Gastrocnemius medialis (tissue), 4 donors: ENCODE results near the gene ZNF425. TPM values are rescaled to one million over a fixed set of nuclear protein-coding genes. Genes with fewer than 3 reads are reported as not detected.
A peak's percentile ranks its signal among the peaks of the same experiment; 100 is the strongest.

Source experiments
- ATAC-seq, 2 donors: fragments of 150-250 bp; one replicate each; pipeline ENCODE4 v1.9.1; 2016
- DNase-seq, 2 donors: peaks; one replicate each; pipeline ENCODE4 v3.0.0-alpha.2; 2019
- H3K27ac ChIP-seq, 4 donors: fragments of 200-600 bp; sonication (generic); 1 replicate in 1 of 4; 2 replicates in 3 of 4; pipeline ENCODE4 v1.5.1; 2016 to 2018; ENCODE audit warnings: mild to moderate bottlenecking in 2 of 4, moderate library complexity in 1 of 4
- H3K27me3 ChIP-seq, 3 donors: fragments of 200-600 bp; sonication (generic) in 2 of 3; 1 replicate in 1 of 3; 2 replicates in 2 of 3; pipeline versions ENCODE4 v1.5.1 to v1.6.0; 2016 to 2019; ENCODE audit warnings: mild to moderate bottlenecking in 1 of 3, moderate library complexity in 1 of 3
- H3K36me3 ChIP-seq, 2 donors: fragments of 200-600 bp; sonication (generic) in 1 of 2; one replicate each; pipeline ENCODE4 v1.5.1; 2017 to 2018
- H3K4me1 ChIP-seq, 2 donors: fragments of 200-600 bp; sonication (generic) in 1 of 2; one replicate each; pipeline ENCODE4 v1.5.1; 2016 to 2017; ENCODE audit warnings: mild to moderate bottlenecking in 2 of 2
- H3K4me3 ChIP-seq, 4 donors: fragments of 200-600 bp; sonication (generic) in 3 of 4; 1 replicate in 1 of 4; 2 replicates in 3 of 4; pipeline ENCODE4 v1.5.1; 2016 to 2019; ENCODE audit warnings: mild to moderate bottlenecking in 2 of 4
- H3K9me3 ChIP-seq, 3 donors: fragments of 200-600 bp; sonication (generic) in 2 of 3; 1 replicate in 1 of 3; 2 replicates in 2 of 3; pipeline ENCODE4 v1.5.1; 2016 to 2019
- CTCF ChIP-seq, 5 experiments: fragments of 450-650 bp in 3 of 5; fragments of 200-600 bp in 2 of 5; sonication (generic) in 2 of 5; IDR thresholded peaks in 4 of 5; conservative IDR thresholded peaks in 1 of 5; 1 replicate in 4 of 5; 2 replicates in 1 of 5; pipeline ENCODE4 v1.5.1; 2016 to 2019; ENCODE audit warnings: antibody characterized with exemption in 5 of 5, mild to moderate bottlenecking in 3 of 5, moderate library complexity in 3 of 5
- POLR2A ChIP-seq, 2 donors: fragments of 450-650 bp; IDR thresholded peaks; one replicate each; pipeline ENCODE4 v1.6.1; 2017; ENCODE audit warnings: antibody characterized with exemption in 2 of 2, mild to moderate bottlenecking in 2 of 2, moderate library complexity in 2 of 2
- in situ Hi-C, 4 donors: fragments of 200-750 bp; cut with MboI; loops; one replicate each; pipeline versions ENCODE4 v1.15.0 to v1.8.0; 2017; ENCODE audit warnings: low sequenced_read_pairs in 4 of 4
- intact Hi-C: fragments of 100-400 bp; cut with DNase I; formaldehyde crosslinking; loops from one replicate; pipeline ENCODE4 v1.15.1; 2023; ENCODE audit warnings: low total_unique reads
- total RNA-seq, 4 donors: library from RNA; depleted of rRNA; stranded (reverse); fragments of >200 nt; gene quantifications; one replicate each; pipeline versions ENCODE4 v1.1.0 to v1.2.3, GENCODE V29; 2016

ZNF425 gene
- total RNA-seq, 4 donors from 2014 or later: 1.2 to 3.2 (median 1.5) TPM

DNA sequence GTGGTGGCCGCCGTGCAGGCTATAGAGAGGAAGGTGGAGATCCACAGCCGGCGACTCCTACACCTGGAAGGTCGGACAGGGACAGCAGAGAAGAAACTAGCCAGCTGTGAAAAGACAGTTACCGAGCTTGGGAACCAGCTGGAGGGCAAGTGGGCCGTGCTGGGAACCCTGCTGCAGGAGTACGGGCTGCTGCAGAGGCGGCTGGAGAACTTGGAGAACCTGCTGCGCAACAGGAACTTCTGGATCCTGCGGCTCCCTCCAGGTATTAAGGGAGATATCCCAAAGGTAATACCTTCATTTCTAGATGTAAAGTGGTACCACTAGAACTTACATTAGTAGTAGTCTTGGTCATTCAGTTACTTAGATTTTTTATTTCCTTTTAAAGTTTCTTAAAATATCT lies 27.9 kb upstream of the ZNF425 start:
- in situ Hi-C loops: no loop called here
- peaks cover 0 to 25% of the 10 kb centered on the region in 2 donors for H3K36me3 ChIP-seq

GRCh38 chr7:149153346-149153745 lies 27.2 kb upstream of the ZNF425 start:
- Histone ChIP-seq H3K36me3 (peaks cover 0 to 25% of the 10 kb centered on the region in 2 donors), H3K27me3 (no peaks in the 10 kb centered on the region), H3K4me3 (no peak overlapping the region), H3K27ac (no peak overlapping the region), H3K9me3 (no peaks in the 10 kb centered on the region), H3K4me1 (peaks cover 6 to 9% of the 10 kb centered on the region in 2 donors)
- TF ChIP-seq POLR2A (IDR thresholded peaks at IDR 0.05): no peak
- no peak for TF ChIP-seq CTCF (IDR thresholded peaks at IDR 0.05 in 4 of 5, conservative IDR thresholded peaks at IDR 0.05 in 1 of 5)
- in situ Hi-C loops: no loop called here
- DNase-seq (no peak), ATAC-seq (no peak)
- intact Hi-C loops: no loop called here

More for the DNA sequence above, 27.9 kb upstream of the ZNF425 start:
- intact Hi-C loops: no loop called here
- TF ChIP-seq POLR2A (IDR thresholded peaks at IDR 0.05) (no peak), CTCF (IDR thresholded peaks at IDR 0.05 in 4 of 5, conservative IDR thresholded peaks at IDR 0.05 in 1 of 5) (no peak)
- H3K27me3 ChIP-seq: no peaks in the 10 kb centered on the region
- no peak for DNase-seq
- H3K9me3 ChIP-seq: no peaks in the 10 kb centered on the region
- H3K4me3 ChIP-seq: no peak overlapping the region
- H3K4me1 ChIP-seq: peaks cover 0 to 6% of the 10 kb centered on the region in 2 donors
- no peak for ATAC-seq
- no peak overlapping the region for H3K27ac ChIP-seq

GRCh38 chr7:149150981-149151380 lies 24.9 kb upstream of the ZNF425 start:
- DNase-seq (no peak), ATAC-seq (no peak)
- Histone ChIP-seq H3K36me3 (peaks cover 0 to 21% of the 10 kb centered on the region in 2 donors), H3K4me3 (no peak overlapping the region), H3K27me3 (no peaks in the 10 kb centered on the region), H3K9me3 (no peaks in the 10 kb centered on the region), H3K4me1 (peaks cover 6 to 13% of the 10 kb centered on the region in 2 donors), H3K27ac (no peak overlapping the region)
- in situ Hi-C loops: no loop called here
- intact Hi-C loops: no loop called here
- TF ChIP-seq POLR2A (IDR thresholded peaks at IDR 0.05) (no peak), CTCF (IDR thresholded peaks at IDR 0.05 in 4 of 5, conservative IDR thresholded peaks at IDR 0.05 in 1 of 5) (no peak)

DNA sequence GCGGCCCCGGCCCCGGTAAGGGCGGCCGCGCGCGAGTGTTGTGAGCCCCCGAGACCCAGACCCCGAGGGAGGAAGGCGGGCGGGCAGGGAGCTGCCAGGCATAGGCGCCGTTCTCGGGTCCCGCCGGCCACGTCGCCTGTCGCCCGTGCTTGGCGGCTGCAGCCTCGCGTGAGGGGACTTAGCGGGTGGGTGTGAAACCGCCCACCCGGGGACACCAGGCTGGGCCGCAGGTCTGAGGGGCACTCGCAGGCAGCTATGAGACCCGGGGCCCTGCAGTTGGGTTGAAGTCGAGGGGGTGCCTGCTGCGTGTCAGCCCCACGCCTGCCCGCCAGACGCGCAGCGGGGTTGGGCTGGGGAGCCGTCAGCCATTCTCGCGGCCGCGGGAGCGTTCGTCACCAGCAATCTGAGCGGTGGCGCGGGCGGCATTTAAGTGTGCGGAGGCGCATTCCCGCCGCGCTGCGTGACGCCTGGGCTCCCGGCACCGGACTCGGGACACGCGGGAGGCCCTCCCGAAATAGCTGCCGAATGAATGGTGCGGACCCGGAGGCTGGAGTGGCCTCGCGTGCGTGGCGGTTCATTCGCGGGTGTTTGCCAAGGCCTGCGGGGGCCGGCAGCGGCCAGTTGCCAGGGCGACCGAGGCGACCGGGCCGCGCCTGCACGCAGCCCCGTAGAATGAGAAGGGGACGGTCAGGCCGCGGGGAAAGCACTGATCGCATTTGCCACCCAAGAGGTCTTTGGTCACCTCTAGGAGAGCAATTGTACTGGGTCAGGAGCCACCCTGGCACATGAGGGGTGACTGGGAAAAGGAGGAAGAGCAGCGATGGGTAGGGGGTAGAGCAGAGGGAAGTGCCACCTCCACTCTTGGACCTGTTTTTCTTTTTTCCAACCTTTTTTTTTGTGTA lies 21.9 kb upstream of the ZNF425 start:
- no peak for TF ChIP-seq POLR2A (IDR thresholded peaks at IDR 0.05)
- TF ChIP-seq CTCF (IDR thresholded peaks at IDR 0.05 in 4 of 5, conservative IDR thresholded peaks at IDR 0.05 in 1 of 5): no peak
- in situ Hi-C loops: no loop called here
- peak; percentile 63 to 66 for ATAC-seq
- intact Hi-C loops: loop anchor here (1.0 to 2.0 kb wide), 3 partner anchors 22 to 91 kb away; partner anchors contain the start of genes ZNF212, ZNF425 and ZNF786
- H3K27ac ChIP-seq: peak overlapping the region; percentile 85 to 96 (median 92)
- no peaks in the 10 kb centered on the region for H3K27me3 ChIP-seq
- H3K9me3 ChIP-seq: no peaks in the 10 kb centered on the region
- H3K4me3 ChIP-seq: peak overlapping the region; percentile 76 to 98 (median 94)
- H3K36me3 ChIP-seq: no peaks in the 10 kb centered on the region
- H3K4me1 ChIP-seq: peaks cover 6 to 13% of the 10 kb centered on the region in 2 donors
- DNase-seq: peak; percentile 14 to 27
